ENCODE data around the gene PUSL1.

DNA sequence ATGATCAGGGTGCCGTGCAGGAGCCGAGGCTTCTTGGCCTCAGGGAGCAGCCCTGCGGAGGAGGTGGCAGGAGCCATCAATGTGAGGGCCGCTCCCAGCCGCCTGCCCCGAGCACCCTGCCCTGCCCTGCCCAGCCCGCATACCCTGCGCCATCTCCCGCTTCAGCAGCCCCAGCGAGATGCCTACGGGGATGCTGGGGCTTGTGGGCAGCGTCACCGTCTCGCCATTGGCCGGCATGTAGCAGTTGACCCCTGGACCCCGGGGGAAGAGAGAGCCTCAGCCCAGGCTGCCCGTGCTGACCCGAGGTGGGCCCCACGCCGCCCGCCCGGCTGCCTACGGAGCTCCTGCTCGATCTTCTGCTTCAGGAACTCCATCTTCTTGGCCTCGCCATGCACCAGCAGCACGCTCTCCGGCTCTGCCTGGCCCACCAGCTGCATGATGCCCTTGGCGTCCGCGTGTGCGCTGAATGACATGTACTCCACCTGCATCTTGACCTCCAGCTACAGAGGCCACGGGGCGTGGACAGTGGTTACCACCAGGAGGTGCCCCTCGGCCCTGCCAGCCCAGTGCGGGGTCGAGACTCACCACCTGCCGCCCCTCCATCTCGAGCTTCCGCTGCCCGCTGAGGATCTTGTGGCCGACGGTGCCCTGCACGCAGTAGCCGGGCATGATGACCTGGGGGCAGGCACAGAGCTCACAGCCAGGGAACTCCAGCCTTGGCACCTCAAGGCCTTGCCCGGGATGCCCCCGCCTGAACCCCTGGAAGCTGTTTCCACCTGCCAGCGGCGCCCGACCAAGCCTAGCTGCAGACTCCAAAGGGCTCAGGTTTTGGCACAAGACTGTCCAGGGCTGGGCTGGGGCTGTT lies 4.3 kb downstream of the PUSL1 start:
- TF ChIP-seq, protein P1, sequence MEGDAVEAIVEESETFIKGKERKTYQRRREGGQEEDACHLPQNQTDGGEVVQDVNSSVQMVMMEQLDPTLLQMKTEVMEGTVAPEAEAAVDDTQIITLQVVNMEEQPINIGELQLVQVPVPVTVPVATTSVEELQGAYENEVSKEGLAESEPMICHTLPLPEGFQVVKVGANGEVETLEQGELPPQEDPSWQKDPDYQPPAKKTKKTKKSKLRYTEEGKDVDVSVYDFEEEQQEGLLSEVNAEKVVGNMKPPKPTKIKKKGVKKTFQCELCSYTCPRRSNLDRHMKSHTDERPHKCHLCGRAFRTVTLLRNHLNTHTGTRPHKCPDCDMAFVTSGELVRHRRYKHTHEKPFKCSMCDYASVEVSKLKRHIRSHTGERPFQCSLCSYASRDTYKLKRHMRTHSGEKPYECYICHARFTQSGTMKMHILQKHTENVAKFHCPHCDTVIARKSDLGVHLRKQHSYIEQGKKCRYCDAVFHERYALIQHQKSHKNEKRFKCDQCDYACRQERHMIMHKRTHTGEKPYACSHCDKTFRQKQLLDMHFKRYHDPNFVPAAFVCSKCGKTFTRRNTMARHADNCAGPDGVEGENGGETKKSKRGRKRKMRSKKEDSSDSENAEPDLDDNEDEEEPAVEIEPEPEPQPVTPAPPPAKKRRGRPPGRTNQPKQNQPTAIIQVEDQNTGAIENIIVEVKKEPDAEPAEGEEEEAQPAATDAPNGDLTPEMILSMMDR (IDR thresholded peaks at IDR 0.05): no peak
- no peak for TF ChIP-seq ZFX (IDR thresholded peaks at IDR 0.05; ENCODE audit: borderline replicate concordance)
